ENCODE measurements around the gene MAX. TPM values are rescaled to one million over a fixed set of nuclear protein-coding genes. Genes with fewer than 3 reads are reported as not detected.

MAX gene
- total and polyA plus RNA-seq, 2 of the 13 experiments (the other 11 are each of a cell fraction or from before 2014, with no cell fraction given): 28.5 to 29.3 TPM

DNA sequence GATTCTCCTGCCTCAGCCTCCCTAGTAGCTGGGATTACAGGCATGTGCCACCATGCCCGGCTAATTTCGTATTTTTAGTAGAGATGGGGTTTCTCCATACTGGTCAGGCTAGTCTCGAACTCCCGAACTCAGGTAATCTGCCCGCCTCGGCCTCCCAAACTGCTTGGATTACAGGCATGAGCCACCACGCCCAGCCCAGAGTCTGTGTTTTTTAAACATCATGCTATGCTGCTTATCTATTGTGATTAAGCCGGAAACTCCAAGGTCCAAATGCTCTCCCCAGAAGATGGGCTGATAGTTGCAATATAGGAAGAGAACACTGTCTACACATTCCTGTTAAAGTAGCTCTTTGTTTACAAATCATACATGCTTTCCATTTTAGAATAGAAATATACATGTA lies 30.5 kb upstream of the MAX start (continued):
- TF ChIP-seq, protein P1, sequence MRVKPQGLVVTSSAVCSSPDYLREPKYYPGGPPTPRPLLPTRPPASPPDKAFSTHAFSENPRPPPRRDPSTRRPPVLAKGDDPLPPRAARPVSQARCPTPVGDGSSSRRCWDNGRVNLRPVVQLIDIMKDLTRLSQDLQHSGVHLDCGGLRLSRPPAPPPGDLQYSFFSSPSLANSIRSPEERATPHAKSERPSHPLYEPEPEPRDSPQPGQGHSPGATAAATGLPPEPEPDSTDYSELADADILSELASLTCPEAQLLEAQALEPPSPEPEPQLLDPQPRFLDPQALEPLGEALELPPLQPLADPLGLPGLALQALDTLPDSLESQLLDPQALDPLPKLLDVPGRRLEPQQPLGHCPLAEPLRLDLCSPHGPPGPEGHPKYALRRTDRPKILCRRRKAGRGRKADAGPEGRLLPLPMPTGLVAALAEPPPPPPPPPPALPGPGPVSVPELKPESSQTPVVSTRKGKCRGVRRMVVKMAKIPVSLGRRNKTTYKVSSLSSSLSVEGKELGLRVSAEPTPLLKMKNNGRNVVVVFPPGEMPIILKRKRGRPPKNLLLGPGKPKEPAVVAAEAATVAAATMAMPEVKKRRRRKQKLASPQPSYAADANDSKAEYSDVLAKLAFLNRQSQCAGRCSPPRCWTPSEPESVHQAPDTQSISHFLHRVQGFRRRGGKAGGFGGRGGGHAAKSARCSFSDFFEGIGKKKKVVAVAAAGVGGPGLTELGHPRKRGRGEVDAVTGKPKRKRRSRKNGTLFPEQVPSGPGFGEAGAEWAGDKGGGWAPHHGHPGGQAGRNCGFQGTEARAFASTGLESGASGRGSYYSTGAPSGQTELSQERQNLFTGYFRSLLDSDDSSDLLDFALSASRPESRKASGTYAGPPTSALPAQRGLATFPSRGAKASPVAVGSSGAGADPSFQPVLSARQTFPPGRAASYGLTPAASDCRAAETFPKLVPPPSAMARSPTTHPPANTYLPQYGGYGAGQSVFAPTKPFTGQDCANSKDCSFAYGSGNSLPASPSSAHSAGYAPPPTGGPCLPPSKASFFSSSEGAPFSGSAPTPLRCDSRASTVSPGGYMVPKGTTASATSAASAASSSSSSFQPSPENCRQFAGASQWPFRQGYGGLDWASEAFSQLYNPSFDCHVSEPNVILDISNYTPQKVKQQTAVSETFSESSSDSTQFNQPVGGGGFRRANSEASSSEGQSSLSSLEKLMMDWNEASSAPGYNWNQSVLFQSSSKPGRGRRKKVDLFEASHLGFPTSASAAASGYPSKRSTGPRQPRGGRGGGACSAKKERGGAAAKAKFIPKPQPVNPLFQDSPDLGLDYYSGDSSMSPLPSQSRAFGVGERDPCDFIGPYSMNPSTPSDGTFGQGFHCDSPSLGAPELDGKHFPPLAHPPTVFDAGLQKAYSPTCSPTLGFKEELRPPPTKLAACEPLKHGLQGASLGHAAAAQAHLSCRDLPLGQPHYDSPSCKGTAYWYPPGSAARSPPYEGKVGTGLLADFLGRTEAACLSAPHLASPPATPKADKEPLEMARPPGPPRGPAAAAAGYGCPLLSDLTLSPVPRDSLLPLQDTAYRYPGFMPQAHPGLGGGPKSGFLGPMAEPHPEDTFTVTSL (CRISPR knock-in tag; IDR thresholded peaks at IDR 0.05; ENCODE audit: borderline replicate concordance): peak; percentile 30; the same call in 1 of the 2 replicates
- no peak for TF ChIP-seq KMT2A (CRISPR knock-in tag; IDR thresholded peaks at IDR 0.05)
- TF ChIP-seq ZNF891 (CRISPR knock-in tag; IDR thresholded peaks at IDR 0.05): no peak
- TF ChIP-seq ELF4 (CRISPR knock-in tag; IDR thresholded peaks at IDR 0.05; ENCODE audit: borderline replicate concordance): no peak
- TF ChIP-seq CENPX (CRISPR knock-in tag; IDR thresholded peaks at IDR 0.05): no peak
- no peak for TF ChIP-seq ATF7-NPFF (CRISPR knock-in tag; IDR thresholded peaks at IDR 0.05; ENCODE audit: low read depth)
- TF ChIP-seq NFIB (CRISPR knock-in tag; IDR thresholded peaks at IDR 0.05; ENCODE audit: borderline replicate concordance): no peak
- no peak for TF ChIP-seq POLR2AphosphoS2 (IDR thresholded peaks at IDR 0.05; ENCODE audit: low read depth, low read length)
- TF ChIP-seq, protein P2, sequence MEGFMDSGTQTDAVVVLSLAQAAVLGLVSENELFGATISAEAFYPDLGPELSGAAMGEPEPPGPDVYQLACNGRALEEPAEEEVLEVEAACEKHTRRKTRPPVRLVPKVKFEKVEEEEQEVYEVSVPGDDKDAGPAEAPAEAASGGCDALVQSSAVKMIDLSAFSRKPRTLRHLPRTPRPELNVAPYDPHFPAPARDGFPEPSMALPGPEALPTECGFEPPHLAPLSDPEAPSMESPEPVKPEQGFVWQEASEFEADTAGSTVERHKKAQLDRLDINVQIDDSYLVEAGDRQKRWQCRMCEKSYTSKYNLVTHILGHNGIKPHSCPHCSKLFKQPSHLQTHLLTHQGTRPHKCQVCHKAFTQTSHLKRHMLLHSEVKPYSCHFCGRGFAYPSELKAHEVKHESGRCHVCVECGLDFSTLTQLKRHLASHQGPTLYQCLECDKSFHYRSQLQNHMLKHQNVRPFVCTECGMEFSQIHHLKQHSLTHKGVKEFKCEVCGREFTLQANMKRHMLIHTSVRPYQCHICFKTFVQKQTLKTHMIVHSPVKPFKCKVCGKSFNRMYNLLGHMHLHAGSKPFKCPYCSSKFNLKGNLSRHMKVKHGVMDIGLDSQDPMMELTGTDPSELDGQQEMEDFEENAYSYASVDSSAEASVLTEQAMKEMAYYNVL (CRISPR knock-in tag; IDR thresholded peaks at IDR 0.05; ENCODE audit: borderline replicate concordance): peak; percentile 83; the same call in 1 of the 2 replicates
- peak; percentile 65 for TF ChIP-seq ELF3 (CRISPR knock-in tag; IDR thresholded peaks at IDR 0.05)
- TF ChIP-seq ZNF570 (CRISPR knock-in tag; IDR thresholded peaks at IDR 0.05; ENCODE audit: borderline replicate concordance): no peak
- TF ChIP-seq, protein P3, sequence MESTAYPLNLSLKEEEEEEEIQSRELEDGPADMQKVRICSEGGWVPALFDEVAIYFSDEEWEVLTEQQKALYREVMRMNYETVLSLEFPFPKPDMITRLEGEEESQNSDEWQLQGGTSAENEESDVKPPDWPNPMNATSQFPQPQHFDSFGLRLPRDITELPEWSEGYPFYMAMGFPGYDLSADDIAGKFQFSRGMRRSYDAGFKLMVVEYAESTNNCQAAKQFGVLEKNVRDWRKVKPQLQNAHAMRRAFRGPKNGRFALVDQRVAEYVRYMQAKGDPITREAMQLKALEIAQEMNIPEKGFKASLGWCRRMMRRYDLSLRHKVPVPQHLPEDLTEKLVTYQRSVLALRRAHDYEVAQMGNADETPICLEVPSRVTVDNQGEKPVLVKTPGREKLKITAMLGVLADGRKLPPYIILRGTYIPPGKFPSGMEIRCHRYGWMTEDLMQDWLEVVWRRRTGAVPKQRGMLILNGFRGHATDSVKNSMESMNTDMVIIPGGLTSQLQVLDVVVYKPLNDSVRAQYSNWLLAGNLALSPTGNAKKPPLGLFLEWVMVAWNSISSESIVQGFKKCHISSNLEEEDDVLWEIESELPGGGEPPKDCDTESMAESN (CRISPR knock-in tag; conservative IDR thresholded peaks at IDR 0.05): no peak
- no peak for TF ChIP-seq RARA (CRISPR knock-in tag; IDR thresholded peaks at IDR 0.05)
- TF ChIP-seq SIX1 (CRISPR knock-in tag; IDR thresholded peaks at IDR 0.05; ENCODE audit: borderline replicate concordance): no peak
- TF ChIP-seq MAFF (IDR thresholded peaks at IDR 0.05; ENCODE audit: low read depth, low read length): no peak
- TF ChIP-seq HMGA1 (CRISPR knock-in tag; conservative IDR thresholded peaks at IDR 0.05): no peak
- TF ChIP-seq ZSCAN21 (CRISPR knock-in tag; IDR thresholded peaks at IDR 0.05; ENCODE audit: borderline replicate concordance): no peak

All from HepG2 (cell line).